HG03342 (cell line): ENCODE measurements around the gene BRICD5.

ENCODE experiments used
- ATAC-seq: cut with Tn5 transposase; IDR thresholded peaks from one replicate; pipeline ENCODE4 v1.9.1; 2021; ENCODE audit warnings: mild to moderate bottlenecking, moderate library complexity; ENCODE audit not compliant: unreplicated experiment

The BRICD5 gene

GRCh38 chr16:2199621-2200139 is 11.0 kb downstream of the BRICD5 start:
- ATAC-seq, result no peak

- no peak for ATAC-seq
Observed at GRCh38 chr16:2199095-2199494, 11.6 kb downstream of the BRICD5 start.

GRCh38 chr16:2198283-2198682 is 12.4 kb downstream of the BRICD5 start:
- no peak for ATAC-seq

GRCh38 chr16:2197765-2198164 is 12.9 kb downstream of the BRICD5 start:
- ATAC-seq, result no peak

GRCh38 chr16:2196981-2197511 is 13.6 kb downstream of the BRICD5 start:
- no peak for ATAC-seq

GRCh38 chr16:2196162-2196980 is 14.3 kb downstream of the BRICD5 start, which contains the start of gene CASKIN1:
TSS of gene CASKIN1 (minus strand) at chr16:2196605. CDS start at chr16:2196432, 173 bp downstream.
- no peak for ATAC-seq

GRCh38 chr16:2195322-2196161 is 15.1 kb downstream of the BRICD5 start:
- ATAC-seq, result no peak

- ATAC-seq, result no peak
Observed at GRCh38 chr16:2194852-2195321, 15.8 kb downstream of the BRICD5 start.

- no peak for ATAC-seq
Observed at GRCh38 chr16:2194166-2194834, 16.4 kb downstream of the BRICD5 start.

GRCh38 chr16:2191446-2191706 is 19.3 kb downstream of the BRICD5 start:
- no peak for ATAC-seq

- no peak for ATAC-seq
Observed at GRCh38 chr16:2190659-2191445, 19.8 kb downstream of the BRICD5 start.

- no peak for ATAC-seq
Observed at GRCh38 chr16:2190002-2190658, 20.5 kb downstream of the BRICD5 start.

- ATAC-seq, result no peak
Observed at GRCh38 chr16:2189252-2189893, 21.3 kb downstream of the BRICD5 start.

- ATAC-seq, result no peak
Observed at GRCh38 chr16:2188395-2188794, 22.3 kb downstream of the BRICD5 start.

- ATAC-seq, result no peak
Observed at GRCh38 chr16:2187212-2187611, 23.5 kb downstream of the BRICD5 start.

- no peak for ATAC-seq
Observed at GRCh38 chr16:2186505-2186904, 24.2 kb downstream of the BRICD5 start.

GRCh38 chr16:2186064-2186463 is 24.6 kb downstream of the BRICD5 start:
- no peak for ATAC-seq

- ATAC-seq, result no peak
Observed at GRCh38 chr16:2184962-2185361, 25.7 kb downstream of the BRICD5 start.

GRCh38 chr16:2184346-2184745 is 26.3 kb downstream of the BRICD5 start:
- no peak for ATAC-seq
